Activated CD4-positive, CD25-positive, alpha-beta regulatory T cell treated with anti-CD3 and anti-CD28 coated beads, Interleukin-2, amount 50 U/mL, for 24 hours (primary cell): Measurements from ENCODE around the gene ZNF451.

Experiments used
- ATAC-seq, 2 donors: fragments of 150-1000 bp; cut with Tn5 transposase; one replicate each; pipeline ENCODE4 v1.10.0; 2021; ENCODE audit warnings: mild to moderate bottlenecking in 1 of 2, moderate library complexity in 1 of 2

Gene ZNF451

GRCh38 chr6:57215260-57215659 lies 125.3 kb downstream of the ZNF451 start:
- no peak for ATAC-seq

- ATAC-seq = no peak
Observed at GRCh38 chr6:57216235-57217101, 126.5 kb downstream of the ZNF451 start.

- no peak for ATAC-seq
Observed at GRCh38 chr6:57217270-57217669, 127.3 kb downstream of the ZNF451 start.
